ENCODE data around the gene RPS6KA5.
"Not testable (repeated sequence)": the region's sequence is repeated elsewhere in the genome, so short reads cannot be mapped to it uniquely, and the experiment has no call there.

Gene RPS6KA5

GRCh38 chr14:90959344-90959743 is 101.1 kb downstream of the RPS6KA5 start:
- TF ChIP-seq, protein P1, sequence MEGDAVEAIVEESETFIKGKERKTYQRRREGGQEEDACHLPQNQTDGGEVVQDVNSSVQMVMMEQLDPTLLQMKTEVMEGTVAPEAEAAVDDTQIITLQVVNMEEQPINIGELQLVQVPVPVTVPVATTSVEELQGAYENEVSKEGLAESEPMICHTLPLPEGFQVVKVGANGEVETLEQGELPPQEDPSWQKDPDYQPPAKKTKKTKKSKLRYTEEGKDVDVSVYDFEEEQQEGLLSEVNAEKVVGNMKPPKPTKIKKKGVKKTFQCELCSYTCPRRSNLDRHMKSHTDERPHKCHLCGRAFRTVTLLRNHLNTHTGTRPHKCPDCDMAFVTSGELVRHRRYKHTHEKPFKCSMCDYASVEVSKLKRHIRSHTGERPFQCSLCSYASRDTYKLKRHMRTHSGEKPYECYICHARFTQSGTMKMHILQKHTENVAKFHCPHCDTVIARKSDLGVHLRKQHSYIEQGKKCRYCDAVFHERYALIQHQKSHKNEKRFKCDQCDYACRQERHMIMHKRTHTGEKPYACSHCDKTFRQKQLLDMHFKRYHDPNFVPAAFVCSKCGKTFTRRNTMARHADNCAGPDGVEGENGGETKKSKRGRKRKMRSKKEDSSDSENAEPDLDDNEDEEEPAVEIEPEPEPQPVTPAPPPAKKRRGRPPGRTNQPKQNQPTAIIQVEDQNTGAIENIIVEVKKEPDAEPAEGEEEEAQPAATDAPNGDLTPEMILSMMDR (IDR thresholded peaks at IDR 0.05; ENCODE audit: insufficient read depth, low read depth, low read length, missing control alignments): no peak
- no peak for DNase-seq (ENCODE audit: low read depth)
- no peak overlapping the region for H3K4me3 ChIP-seq (ENCODE audit: low read depth, low read length)

DNA sequence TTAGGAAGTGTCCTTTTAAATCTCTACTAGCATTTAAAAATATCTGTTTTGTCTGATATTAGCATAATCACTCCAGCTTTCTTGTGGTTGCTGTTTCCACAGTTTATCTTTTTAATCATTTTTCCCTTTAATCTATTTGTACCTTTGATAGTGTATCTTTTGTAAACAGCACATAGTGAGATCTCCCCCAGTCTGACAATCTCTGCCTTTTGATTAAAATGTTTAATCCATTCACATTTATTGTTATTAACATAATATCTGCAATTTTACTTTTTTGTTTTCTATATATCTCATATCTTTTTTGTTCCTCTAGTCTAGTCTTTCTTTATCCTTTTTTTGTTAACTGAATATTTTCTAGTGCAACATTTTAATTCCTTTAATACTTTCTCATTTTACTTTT is 104.2 kb downstream of the RPS6KA5 start:
- H3K4me3 ChIP-seq (ENCODE audit: low read depth, low read length): no peak overlapping the region
- no peak for DNase-seq (ENCODE audit: low read depth)
- TF ChIP-seq, protein P1 (IDR thresholded peaks at IDR 0.05; ENCODE audit: insufficient read depth, low read depth, low read length, missing control alignments): no peak

DNA sequence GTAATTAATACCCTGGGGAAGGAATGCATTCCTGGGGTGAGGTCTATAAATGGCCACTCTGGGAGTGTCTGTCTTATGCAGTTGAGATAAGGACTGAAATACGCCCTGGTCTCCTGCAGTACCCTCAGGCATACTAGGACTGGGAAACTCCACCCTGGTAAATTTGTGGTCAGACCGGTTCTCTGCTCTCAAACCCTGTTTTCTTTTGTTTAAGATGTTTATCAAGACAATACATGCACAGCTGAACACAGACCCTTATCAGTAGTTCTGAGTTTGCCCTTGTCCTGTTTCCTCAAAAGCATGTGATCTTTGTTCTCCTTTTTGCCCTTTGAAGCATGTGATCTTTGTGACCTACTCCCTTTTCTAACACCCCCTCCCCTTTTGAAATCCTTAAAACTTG is 106.8 kb downstream of the RPS6KA5 start:
- DNase-seq (ENCODE audit: low read depth): not testable (repeated sequence)

DNA sequence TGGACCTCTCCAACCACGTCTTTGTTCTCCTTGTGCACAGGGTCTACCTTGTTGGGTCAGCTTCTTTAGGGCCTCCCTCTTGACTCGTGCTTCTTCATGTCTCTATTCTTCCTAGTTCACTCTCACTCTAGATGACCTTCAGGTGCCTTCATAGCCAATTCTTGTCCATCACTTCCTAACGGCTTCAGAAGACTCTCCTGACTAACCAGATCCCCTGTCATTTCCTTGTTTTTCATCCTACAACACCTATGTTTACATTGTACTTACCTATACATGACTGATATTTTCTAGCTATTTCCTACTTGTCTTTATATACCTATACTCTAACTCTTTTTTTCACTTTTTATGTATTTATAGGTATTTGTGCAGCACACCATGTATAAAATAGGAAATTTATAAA is 117.1 kb downstream of the RPS6KA5 start:
- TF ChIP-seq, protein P1 (IDR thresholded peaks at IDR 0.05; ENCODE audit: insufficient read depth, low read depth, low read length, missing control alignments): no peak

More for the DNA sequence above, 106.8 kb downstream of the RPS6KA5 start:
- not testable (repeated sequence) for H3K4me3 ChIP-seq (ENCODE audit: low read depth, low read length)

DNA sequence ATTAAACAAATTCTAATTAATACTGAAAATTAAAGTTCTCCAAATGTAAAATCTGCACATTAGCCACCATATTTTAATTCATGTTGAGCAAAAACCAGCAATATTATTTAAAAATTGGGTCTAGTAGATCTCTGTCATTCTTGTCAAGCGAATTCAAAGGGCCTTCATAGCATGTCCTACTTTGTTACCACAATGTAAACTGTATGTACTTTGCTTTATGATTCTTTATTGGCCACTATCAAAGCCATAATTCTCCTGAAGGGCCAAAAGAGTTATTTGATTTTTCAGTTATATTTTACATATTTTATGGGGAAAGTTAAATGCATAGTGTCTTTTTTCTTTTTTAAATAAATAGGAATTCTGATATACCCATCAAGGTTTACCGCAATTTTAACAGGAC is 117.9 kb downstream of the RPS6KA5 start:
- DNase-seq (ENCODE audit: low read depth): no peak
- no peak overlapping the region for H3K4me3 ChIP-seq (ENCODE audit: low read depth, low read length)
- TF ChIP-seq, protein P1 (IDR thresholded peaks at IDR 0.05; ENCODE audit: insufficient read depth, low read depth, low read length, missing control alignments): no peak

More for the DNA sequence above, 117.1 kb downstream of the RPS6KA5 start:
- H3K4me3 ChIP-seq (ENCODE audit: low read depth, low read length): no peak overlapping the region
- no peak for DNase-seq (ENCODE audit: low read depth)

GRCh38 chr14:90941706-90942105 is 118.7 kb downstream of the RPS6KA5 start:
- TF ChIP-seq, protein P1 (IDR thresholded peaks at IDR 0.05; ENCODE audit: insufficient read depth, low read depth, low read length, missing control alignments): no peak
- no peak overlapping the region for H3K4me3 ChIP-seq (ENCODE audit: low read depth, low read length)
- no peak for DNase-seq (ENCODE audit: low read depth)

DNA sequence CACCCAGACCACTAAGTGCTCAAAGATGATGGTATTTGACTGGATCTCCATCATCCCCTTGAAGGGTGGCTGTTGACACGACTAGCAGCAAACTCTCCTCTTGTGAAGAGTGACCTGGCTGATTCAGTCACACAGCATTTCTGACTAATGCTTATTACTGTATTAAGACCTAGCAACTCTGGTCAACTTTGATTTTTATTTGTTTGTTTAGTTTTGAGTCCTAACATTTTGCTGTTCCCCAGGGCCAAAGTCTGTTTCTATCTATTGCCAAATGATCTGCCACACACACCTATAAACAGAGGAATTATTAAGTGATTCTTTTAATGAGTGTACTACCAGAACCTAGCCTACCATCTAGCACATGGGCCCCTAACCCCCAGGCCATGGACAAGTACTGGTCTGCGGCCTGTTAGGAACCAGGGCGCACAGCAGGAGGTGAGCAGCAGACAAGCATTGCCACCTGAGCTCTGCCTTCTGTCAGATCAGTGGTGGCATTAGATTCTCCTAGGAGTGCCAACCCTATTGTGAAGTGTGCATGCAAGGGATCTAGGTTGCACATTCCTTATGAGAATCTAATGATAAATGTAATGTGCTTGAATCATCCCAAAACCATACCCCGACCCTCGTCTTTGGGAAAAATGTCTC is 120.0 kb downstream of the RPS6KA5 start:
- TF ChIP-seq, protein P1 (IDR thresholded peaks at IDR 0.05; ENCODE audit: insufficient read depth, low read depth, low read length, missing control alignments): no peak
- DNase-seq (ENCODE audit: low read depth): no peak
- H3K4me3 ChIP-seq (ENCODE audit: low read depth, low read length): no peak overlapping the region

DNA sequence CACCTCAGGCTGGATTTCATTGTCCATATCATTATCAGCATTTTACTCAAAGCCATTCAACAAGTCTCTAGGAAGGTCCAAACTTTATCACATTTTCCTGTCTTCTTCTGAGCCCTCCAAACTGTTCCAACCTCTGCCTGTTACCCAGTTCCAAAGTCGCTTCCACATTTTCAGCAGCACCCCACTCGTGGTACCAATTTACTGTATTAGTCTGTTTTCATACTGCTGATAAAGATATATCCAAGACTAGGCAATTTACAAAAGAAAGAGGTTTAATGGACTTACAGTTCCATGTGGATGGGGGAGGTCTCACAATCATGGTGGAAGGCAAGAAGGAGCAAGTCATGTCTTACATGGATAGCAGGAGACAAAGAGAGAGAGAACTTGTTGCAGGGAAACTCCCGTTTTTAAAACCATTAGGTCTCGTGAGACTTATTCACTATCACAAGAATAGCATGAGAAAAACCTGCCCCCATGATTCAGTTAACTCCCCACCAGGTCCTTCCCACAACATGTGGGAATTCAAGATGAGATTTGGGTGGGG is 121.1 kb downstream of the RPS6KA5 start:
- not testable (repeated sequence) for DNase-seq (ENCODE audit: low read depth); H3K4me3 ChIP-seq (ENCODE audit: low read depth, low read length)
